HG03558 (cell line): ENCODE data around the gene STAC.

ENCODE experiments used
- ATAC-seq: cut with Tn5 transposase; IDR thresholded peaks from one replicate; pipeline ENCODE4 v1.9.1; 2021; ENCODE audit warnings: moderate number of reproducible peaks; ENCODE audit not compliant: unreplicated experiment; ENCODE audit errors: extremely low read depth

Gene STAC, protein sequence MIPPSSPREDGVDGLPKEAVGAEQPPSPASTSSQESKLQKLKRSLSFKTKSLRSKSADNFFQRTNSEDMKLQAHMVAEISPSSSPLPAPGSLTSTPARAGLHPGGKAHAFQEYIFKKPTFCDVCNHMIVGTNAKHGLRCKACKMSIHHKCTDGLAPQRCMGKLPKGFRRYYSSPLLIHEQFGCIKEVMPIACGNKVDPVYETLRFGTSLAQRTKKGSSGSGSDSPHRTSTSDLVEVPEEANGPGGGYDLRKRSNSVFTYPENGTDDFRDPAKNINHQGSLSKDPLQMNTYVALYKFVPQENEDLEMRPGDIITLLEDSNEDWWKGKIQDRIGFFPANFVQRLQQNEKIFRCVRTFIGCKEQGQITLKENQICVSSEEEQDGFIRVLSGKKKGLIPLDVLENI

DNA sequence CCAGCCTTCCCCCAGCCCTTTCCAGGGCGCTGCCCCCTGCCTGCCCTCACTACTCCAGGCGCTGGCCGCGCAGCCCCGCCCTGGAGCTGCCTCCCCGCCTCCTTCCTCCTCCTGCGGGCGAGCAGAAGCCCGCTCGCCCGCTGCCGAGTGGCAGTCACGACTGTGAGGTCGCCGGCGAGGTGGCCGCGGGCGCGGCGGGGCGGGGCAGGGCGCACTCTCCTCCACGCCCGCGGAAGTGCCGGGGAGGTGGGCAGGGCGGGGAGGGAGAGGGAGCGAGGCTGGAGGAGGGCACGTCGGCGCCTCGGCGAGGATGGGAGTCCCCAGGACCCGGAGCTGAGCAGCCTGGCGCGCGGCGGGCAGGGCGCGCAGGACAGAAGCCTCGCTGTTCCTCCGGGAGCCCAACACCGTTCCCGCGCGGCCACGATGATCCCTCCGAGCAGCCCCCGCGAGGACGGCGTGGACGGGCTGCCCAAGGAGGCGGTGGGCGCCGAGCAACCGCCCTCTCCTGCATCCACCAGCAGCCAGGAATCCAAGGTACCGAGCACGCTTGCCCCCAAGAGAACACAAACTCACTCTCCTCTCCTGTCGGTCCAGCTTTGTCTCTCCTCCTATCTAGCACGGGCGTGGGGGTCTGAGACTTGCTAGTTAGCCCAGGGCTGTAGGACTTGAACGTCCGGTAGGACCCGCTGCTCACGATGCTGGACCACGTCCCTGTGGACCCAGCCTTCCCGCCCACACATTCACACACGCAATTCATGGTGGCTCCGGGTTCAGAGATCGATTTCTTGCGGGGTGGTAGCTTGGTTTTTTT lies at the start of gene STAC:
TSS of gene STAC (plus strand) at position 284 of the 811 bp plus-strand sequence. CDS start at position 424, 140 bp downstream.
- ATAC-seq = no peak

DNA sequence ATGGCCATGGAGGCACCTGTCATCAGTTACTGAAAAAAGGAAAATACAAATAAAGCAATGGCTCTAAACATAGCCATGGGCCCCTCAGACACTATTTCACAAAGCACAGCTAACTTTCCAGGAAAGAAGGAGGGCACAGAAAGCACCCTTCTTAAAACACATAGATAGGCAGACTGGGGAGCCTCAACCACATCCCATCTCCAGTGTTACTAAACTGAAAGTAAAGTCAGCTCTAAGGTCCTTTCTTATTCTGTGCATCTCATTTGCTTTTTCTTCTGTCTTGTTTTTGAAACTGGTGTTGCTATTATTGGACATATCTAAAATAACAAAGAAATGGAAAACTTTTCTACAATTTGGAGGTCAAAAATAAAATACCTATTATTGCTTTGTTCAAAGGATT lies 48.2 kb upstream of the STAC start:
- ATAC-seq = no peak

DNA sequence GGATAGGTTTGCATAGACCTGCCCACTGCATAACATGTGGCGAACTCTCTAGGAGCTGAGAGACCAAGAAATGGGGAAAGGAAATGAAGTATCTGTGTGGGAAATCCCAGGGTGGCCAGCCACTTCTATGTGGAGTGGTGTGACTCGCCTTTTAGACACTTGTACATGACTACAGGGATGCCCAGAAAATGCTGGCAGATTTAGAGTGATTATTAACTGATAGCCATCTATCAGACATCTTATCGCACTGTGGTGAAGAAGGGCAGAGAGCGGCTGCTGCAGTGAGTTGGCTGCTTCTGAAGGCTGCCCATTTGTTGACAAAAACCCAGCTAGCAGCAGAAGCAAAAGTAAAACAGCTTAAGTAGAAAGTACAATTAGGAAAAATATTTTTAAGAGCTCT lies 18.1 kb upstream of the STAC start:
- no peak for ATAC-seq

DNA sequence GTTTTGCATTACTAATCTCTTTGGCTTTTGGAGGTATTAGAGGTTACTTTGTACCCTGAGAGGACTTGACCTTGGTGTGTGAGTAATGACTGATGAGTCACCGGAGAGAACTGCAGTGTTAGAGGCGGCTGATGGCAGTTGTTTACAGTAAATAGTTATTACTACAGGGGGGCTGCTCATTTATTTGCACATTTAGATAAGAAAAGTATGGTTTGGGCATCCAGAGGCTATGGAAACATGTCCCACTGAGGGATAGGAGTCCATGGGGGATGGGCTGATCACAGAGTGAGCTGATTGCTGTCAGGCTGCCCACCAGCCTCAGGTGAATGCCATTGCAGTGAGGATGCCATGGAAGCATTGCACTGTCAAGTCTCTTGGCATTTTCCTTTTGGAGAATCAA lies 17.3 kb upstream of the STAC start:
- no peak for ATAC-seq

DNA sequence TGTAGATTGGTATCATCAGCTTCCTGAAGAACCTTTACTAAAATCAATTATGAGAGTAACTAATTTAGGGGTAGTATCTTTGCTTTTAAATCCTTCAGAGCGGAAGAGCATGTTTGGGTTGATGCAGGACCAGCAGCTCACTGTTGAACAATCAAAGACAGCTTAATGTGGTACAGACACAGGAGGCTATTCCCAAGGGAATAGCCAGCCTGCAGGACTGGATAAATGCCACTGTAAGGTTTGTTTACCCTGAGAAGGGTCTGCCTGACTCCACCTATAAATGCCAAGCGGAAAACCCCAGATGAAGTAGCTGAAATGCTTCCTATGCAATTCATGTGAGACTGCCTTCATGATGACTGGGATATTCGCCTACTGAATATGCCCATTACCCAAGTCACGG lies 16.0 kb upstream of the STAC start:
- ATAC-seq = no peak

GRCh38 chr3:36365829-36366228 lies 14.5 kb upstream of the STAC start:
- ATAC-seq = no peak

DNA sequence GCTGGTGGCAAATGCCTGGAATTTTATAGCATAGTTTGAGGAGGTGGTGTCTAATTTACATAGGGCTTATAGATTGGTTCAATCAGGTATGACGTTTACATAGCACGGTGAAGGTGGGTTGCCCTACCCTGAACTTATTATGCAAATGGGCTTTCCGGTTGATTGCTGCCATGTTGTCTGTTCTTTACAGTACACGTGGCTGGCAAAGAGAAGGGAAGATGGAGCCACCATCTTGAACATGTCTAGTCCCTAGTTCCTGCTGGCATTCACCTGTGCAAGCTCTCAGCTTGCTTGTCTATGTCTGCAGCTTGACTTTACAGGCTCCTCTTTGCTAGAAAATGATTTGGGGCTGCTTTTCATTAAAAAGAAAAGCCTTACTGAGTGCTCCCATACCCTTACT lies 14.0 kb upstream of the STAC start:
- ATAC-seq = no peak

DNA sequence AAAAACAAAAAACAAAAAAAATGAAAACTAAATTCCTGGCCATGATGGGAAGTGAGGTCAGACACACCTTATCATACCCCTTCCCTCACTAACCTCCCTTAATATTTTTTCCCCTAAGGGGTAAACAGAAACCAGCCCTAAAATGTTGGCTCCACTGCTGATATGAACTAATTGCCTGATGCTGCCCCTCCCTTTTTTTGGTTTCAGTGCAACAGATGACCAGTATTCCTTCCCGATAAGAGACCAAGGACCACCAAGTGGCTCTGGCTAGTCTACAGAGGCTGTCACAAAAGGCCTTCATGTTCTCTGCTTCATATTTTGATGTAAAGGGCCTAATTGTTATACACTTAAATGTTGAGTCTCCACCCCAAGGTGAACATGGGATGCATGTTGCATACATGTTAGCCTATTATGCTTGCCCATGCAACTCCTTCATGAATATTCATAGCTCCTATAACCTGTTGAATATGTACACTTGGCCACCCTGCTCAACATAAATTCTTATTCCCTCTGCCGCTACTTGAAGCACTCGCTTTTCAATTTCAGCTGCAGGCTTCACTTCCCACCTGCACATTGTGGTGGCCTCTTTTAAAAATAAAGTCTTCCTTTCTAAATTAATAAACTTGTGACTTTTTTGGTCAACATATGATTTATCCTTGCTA lies 12.3 kb upstream of the STAC start:
- ATAC-seq = no peak

GRCh38 chr3:36372534-36372935 lies 7.8 kb upstream of the STAC start:
- ATAC-seq = no peak

DNA sequence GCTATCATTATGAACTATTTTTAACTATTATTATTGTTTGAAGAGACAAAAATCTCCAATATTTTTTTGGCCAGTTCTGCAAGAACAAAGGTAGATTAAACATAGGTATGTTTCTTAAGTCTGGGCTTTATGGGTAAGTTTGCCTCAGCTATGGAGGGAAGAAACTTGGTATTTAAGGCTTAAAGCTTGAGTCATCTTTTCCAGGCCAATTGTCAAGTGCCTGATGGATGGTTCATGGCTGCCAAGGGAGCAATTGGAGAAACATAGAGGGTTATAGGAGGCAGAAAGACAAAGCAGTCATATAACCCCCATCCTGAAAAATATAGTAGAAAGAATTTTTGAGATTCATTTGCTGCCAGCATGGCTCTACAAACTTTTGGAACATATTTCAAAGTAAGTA lies 7.2 kb upstream of the STAC start:
- no peak for ATAC-seq

GRCh38 chr3:36373666-36374065 lies 6.6 kb upstream of the STAC start:
- ATAC-seq = no peak

DNA sequence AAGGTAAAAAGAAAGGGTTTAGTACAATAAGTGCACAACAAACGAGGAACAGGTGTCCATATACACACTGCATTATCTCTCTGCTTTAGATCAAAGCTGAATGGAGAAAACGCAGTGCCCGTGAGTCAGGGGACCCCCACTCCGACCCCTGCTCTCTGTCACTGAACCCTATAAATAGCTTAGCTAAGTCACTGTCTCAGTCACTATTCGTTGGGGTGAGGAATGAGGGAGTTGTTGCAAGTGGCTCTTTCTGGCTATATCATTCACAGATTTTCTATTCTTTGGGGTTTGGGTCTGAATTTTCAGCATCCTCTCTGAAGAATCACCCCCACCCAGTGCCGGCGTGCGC lies 458 bp upstream of the STAC start:
- no peak for ATAC-seq

- ATAC-seq = no peak
Measured at GRCh38 chr3:36381311-36381956, 1.1 kb downstream of the STAC start.

DNA sequence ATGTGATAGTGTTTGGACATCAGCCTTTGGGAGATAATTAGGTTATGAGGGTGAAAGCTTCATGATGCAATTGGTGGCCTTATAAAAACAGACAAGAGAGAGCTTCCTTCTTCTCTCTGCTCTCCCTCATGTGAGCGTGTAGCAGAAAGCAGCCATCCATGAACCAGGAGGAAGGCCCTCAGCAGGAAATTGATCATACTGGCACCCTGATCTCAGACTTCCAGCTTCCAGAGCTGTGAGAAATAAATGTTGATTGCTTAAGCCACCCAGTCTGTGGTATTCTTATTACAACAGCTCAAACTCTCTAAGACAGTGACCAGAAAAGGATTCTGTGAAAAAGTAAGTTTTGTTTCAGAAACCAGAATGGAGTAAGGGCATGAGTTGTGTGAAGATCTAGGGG lies 13.3 kb downstream of the STAC start:
- no peak for ATAC-seq

DNA sequence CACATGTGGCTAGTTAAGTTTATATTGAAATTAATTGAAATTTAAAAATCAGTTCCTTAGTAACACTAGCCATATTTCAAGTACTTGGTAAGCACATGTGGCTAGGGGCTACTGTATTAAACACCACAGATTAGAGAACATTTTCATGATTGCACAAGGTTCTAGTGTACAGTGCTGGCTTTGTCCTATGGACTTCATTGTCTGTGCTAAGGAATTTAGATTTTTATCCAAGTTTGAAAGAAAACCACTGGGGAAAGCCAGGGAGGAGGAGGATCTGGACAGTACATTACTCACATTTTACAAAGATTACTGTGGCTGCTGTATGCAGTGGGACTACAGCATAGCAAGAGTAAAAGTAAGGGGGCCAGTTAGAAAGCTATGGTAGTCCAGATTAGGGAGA lies 13.9 kb downstream of the STAC start:
- ATAC-seq = no peak

GRCh38 chr3:36397841-36398240 lies 17.5 kb downstream of the STAC start:
- ATAC-seq = no peak

DNA sequence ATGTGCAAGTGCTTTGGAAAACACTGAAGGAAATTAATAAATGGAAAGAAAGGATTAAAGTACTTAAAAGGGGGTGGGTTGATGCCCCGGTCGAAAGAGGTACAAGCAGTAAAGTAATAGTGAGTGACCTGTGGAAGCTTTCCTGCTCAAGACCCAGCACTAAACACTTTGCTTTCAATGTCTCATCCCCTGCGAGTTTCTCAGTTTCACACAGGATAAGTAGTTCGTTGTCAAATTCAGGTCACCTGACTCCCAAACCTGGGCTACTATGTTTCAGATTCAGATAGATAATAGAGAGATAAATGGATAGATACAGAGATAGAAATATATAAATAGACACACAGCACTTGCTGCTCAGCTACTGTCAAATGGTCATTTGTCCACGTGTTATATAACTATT lies 19.6 kb downstream of the STAC start:
- ATAC-seq = no peak

DNA sequence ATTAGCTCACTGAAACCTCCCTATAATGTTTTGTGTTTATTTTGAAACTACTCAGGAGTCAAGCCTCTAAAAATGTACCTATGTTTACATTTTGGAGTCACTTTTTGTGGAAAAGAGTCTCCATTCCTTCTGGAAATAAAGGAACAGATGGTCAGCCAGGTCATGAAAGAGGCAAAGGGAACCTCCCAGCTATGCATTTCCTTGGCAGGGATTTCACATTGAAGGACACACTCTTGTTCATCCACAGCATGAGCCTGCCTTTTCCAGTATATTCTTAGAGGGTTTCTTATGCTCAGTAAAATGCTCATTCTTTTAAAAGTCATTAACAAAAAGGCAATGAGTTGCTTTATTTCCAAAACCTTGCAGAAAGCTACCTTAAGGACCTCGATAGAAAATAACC lies 20.8 kb downstream of the STAC start:
- ATAC-seq = no peak

- no peak for ATAC-seq
Measured at GRCh38 chr3:36403661-36404060, 23.4 kb downstream of the STAC start.

DNA sequence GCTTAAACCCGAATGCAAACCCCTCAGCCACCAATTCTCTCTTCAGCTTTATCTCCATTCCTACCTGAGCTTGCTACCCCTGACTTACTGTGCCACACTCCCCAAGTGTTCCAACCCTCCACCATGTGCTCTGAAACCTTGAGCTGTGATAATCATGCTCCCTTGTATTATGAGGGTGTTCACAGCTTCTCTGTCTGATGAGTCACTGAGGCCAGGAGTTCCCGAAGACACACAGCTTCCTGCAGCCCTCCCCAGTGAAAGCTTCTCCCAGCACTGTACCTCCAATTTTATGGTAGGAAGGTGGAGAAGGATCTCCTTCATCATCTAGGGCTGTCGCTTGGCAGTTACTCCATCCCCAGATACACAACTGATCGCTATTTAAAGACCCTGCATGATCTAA lies 24.9 kb downstream of the STAC start:
- ATAC-seq = no peak

DNA sequence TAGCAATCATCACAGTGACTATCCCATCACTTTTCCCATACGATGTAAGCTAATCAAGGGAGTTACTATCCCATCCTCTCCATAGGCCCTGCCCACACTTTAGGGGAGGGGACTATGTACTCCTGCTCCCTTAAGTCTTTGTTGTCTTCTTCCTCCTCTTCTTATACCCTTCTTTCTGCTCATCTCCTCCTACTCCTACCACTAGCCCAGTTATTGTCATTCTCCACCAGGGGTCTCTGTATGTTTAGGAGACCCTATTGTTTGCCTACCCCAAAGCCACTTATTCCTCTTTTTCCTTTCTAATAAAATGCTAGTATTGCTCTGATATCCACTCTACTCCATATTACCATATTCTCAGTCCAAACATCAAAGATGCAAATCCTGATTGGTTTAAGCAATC lies 27.8 kb downstream of the STAC start:
- no peak for ATAC-seq
